ENCODE results near the gene MTHFD1. TPM values are rescaled to one million over a fixed set of nuclear protein-coding genes. Genes with fewer than 3 reads are reported as not detected.

MTHFD1 gene
- total and polyA plus RNA-seq, 10 donors, result 17.6 to 65.9 (median 29.7) TPM

DNA sequence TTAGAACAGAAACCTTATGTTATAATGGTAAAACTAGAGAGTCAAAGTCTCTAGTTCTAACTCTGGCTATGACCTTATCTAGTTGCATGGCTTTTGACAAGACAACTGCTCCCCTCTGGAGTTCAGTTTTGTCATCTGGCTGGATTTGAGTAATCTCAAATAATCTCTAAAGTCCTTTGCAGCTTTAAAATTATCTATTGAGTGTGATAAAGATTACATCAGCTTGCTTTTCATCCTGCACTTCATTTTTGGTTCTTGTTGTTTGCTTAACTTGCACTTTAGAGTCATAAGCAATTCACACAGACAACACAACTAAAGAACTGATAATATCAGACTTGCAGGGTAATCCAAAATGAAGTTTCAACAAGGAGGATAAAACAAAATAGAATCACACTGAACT is 79.4 kb downstream of the MTHFD1 start:
- peak overlapping the region in 1 of 8 donors; percentile 42 for H3K27ac ChIP-seq
- intact Hi-C loops (cut with DNase I; ENCODE audit: low total_unique reads), result no loop called here
- DNase-seq, result no peak
- H3K27me3 ChIP-seq (replicated peaks in 1 of 7), result peaks cover 0 to 15% (median 0%) of the 10 kb centered on the region in 7 donors
- TF ChIP-seq POLR2A (IDR thresholded peaks at IDR 0.05) (no peak), POLR2AphosphoS5 (IDR thresholded peaks at IDR 0.05) (no peak)
- TF ChIP-seq, protein P1, sequence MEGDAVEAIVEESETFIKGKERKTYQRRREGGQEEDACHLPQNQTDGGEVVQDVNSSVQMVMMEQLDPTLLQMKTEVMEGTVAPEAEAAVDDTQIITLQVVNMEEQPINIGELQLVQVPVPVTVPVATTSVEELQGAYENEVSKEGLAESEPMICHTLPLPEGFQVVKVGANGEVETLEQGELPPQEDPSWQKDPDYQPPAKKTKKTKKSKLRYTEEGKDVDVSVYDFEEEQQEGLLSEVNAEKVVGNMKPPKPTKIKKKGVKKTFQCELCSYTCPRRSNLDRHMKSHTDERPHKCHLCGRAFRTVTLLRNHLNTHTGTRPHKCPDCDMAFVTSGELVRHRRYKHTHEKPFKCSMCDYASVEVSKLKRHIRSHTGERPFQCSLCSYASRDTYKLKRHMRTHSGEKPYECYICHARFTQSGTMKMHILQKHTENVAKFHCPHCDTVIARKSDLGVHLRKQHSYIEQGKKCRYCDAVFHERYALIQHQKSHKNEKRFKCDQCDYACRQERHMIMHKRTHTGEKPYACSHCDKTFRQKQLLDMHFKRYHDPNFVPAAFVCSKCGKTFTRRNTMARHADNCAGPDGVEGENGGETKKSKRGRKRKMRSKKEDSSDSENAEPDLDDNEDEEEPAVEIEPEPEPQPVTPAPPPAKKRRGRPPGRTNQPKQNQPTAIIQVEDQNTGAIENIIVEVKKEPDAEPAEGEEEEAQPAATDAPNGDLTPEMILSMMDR (IDR thresholded peaks at IDR 0.05 in 8 of 11, conservative IDR thresholded peaks at IDR 0.05 in 3 of 11), result no peak
- no peaks in the 10 kb centered on the region for H3K36me3 ChIP-seq
- H3K9me3 ChIP-seq, result no peaks in the 10 kb centered on the region
- peaks cover 5 to 49% (median 29%) of the 10 kb centered on the region in 6 donors for H3K4me1 ChIP-seq
- no peak overlapping the region for H3K4me3 ChIP-seq

DNA sequence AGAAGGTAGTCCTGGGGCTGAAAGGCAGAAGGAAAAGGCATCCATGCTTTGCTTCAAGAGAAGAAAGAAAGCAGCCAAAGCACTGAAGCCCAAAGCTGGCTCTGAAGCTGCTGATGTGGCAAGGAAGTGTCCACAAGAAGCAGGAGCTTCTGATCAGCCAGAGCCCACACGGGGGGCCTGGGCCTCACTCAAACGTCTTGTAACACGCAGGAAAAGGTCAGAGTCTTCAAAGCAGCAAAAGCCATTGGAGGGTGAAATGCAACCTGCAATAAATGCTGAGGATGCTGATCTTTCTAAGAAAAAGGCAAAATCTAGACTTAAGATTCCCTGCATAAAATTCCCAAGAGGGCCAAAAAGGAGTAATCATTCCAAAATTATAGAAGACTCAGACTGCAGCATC is 80.3 kb downstream of the MTHFD1 start:
- Histone ChIP-seq H3K27me3 (replicated peaks in 1 of 7) (peaks cover 0 to 15% (median 0%) of the 10 kb centered on the region in 7 donors), H3K27ac (peak overlapping the region in 1 of 8 donors; percentile 7), H3K4me3 (no peak overlapping the region), H3K4me1 (peaks cover 5 to 49% (median 29%) of the 10 kb centered on the region in 6 donors), H3K36me3 (no peaks in the 10 kb centered on the region), H3K9me3 (no peaks in the 10 kb centered on the region)
- intact Hi-C loops (cut with DNase I; ENCODE audit: low total_unique reads), result no loop called here
- DNase-seq, result no peak
- TF ChIP-seq, protein P1 (IDR thresholded peaks at IDR 0.05 in 8 of 11, conservative IDR thresholded peaks at IDR 0.05 in 3 of 11), result no peak
- WGBS, 5 donors, result 62 to 77% (median 69%) methylated on average over 3 of the region's 3 CpGs

DNA sequence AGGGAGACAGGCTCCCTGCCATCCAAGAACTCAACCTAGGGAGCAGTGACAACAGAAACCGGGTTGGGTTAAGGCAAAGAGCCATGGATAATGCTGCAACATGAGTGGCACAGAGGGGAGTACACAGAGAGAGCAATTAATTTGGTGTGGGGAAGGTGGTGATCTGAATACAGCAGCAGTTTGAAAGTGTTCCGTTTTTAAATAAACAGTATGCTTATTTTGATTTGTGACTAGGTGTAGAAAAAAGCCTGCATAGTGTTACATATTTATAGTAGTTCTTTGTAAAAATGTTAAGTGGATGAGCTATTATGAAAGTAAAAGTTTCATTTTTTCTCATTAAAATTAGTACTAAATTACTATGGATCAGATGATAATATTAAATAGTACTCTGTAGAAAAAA is 85.9 kb downstream of the MTHFD1 start:
- Histone ChIP-seq H3K4me1 (peaks cover 0 to 4% (median 0%) of the 10 kb centered on the region in 6 donors), H3K9me3 (no peaks in the 10 kb centered on the region), H3K27me3 (replicated peaks in 1 of 7) (no peaks in the 10 kb centered on the region), H3K36me3 (peaks cover 0 to 9% (median 0%) of the 10 kb centered on the region in 6 donors), H3K4me3 (no peak overlapping the region), H3K27ac (no peak overlapping the region)
- intact Hi-C loops (cut with DNase I; ENCODE audit: low total_unique reads), result loop anchor here (10.0 kb wide), 1 partner anchor 129 kb away; no protein-coding TSS in a partner anchor
- no peak for DNase-seq
- 65 to 79% (median 73%) methylated on average over 2 of the region's 2 CpGs for WGBS, 5 donors
- TF ChIP-seq, protein P1 (IDR thresholded peaks at IDR 0.05 in 8 of 11, conservative IDR thresholded peaks at IDR 0.05 in 3 of 11), result no peak
- TF ChIP-seq POLR2A (IDR thresholded peaks at IDR 0.05) (no peak), POLR2AphosphoS5 (IDR thresholded peaks at IDR 0.05) (no peak)

DNA sequence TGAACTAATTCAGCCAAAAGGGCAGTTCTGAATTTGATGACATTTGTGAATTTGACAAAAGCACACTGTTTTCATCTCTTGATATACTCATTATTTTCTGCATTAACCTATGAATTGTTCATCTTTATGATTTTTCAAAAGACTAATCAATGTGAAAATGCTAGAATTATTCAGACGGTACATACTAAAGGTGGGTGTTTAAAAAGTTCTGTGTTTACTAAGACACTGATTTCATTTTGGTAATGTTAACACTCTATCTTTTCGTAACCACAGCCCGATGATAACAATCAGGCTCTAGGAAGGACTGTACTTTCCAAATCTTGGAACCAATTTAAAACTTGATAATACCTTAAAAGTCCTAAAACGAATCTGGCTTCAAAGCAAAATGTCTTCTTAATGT is 86.5 kb downstream of the MTHFD1 start:
- intact Hi-C loops (cut with DNase I; ENCODE audit: low total_unique reads), result loop anchor here (5.0 to 10.0 kb wide), 2 partner anchors 42 to 130 kb away; no protein-coding TSS in a partner anchor
- Histone ChIP-seq H3K4me1 (peaks cover 0 to 4% (median 0%) of the 10 kb centered on the region in 6 donors), H3K4me3 (no peak overlapping the region), H3K36me3 (peaks cover 0 to 14% (median under 1%) of the 10 kb centered on the region in 6 donors), H3K9me3 (no peaks in the 10 kb centered on the region), H3K27ac (no peak overlapping the region), H3K27me3 (replicated peaks in 1 of 7) (no peaks in the 10 kb centered on the region)
- WGBS, 5 donors, result 65 to 96% (median 83%) methylated on average over 4 of the region's 4 CpGs
- DNase-seq, result no peak
- TF ChIP-seq POLR2A (IDR thresholded peaks at IDR 0.05), result no peak
- TF ChIP-seq, protein P1 (IDR thresholded peaks at IDR 0.05 in 8 of 11, conservative IDR thresholded peaks at IDR 0.05 in 3 of 11), result no peak

Data from spleen (tissue), 11 donors.